Fibroblast of villous mesenchyme (primary cell): ENCODE results near the gene CDH4. TPM values are rescaled to one million over a fixed set of nuclear protein-coding genes. Genes with fewer than 3 reads are reported as not detected.

ENCODE experiments used
- DNase-seq: peaks from one replicate; pipeline ENCODE4 v3.0.0-alpha.2; 2010; ENCODE audit warnings: low read depth
- H3K4me3 ChIP-seq: 2 replicates; pipeline ENCODE4 v1.5.1; 2011; ENCODE audit warnings: low read depth, mild to moderate bottlenecking, low read length
- total RNA-seq: library from RNA; depleted of rRNA; stranded (reverse); fragments of >200 nt; gene quantifications from 2 replicates; pipeline ENCODE4 v1.2.3, GENCODE V29; 2012
- TF ChIP-seq, protein P1 (sequence below): IDR thresholded peaks from 2 replicates; pipeline ENCODE4 v1.5.1; 2012; ENCODE audit warnings: low read depth, mild to moderate bottlenecking, low read length; ENCODE audit not compliant: insufficient read depth

Gene CDH4
- total RNA-seq, 1 donor: 1.7 TPM

DNA sequence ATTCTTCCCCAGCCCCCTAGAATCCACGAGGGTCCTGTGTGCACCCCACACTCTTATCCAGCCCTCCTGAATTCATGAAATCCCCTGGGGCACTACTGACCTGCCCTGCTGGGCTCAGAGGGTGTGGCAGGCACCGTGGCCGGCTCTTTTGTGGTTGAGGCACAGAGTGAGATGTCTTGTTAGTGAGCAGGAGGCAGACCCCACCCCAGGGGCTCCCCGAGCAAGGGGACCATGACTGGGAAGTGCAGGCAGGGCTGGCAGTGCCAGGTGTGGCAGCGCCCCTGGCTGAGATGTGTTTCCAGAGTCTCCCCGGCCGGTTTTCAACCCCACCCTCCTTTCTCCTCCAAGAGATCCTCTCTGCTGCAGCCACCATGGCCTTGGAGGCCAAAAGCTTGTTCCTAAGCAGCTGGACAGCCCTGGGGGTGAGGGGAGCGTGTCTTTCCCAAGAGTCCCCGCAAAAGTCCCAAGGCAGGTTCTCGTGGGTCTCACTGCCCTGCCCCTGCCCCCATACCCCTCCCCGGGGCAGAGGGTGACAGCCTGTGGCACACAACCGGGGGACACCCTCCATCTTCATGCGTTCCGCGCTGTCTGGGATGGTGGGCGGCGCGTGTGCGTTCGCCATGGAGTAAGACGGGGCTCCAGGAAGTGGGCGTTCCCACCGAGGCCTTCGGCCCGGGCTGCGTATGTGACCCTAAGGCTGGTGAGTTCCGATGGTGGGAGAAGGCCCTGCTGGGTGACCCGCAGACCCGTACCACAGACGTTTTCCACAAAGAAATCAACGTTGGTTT is 604.8 kb downstream of the CDH4 start:
- DNase-seq: no peak
- H3K4me3 ChIP-seq: no peak overlapping the region
- TF ChIP-seq, protein P1, sequence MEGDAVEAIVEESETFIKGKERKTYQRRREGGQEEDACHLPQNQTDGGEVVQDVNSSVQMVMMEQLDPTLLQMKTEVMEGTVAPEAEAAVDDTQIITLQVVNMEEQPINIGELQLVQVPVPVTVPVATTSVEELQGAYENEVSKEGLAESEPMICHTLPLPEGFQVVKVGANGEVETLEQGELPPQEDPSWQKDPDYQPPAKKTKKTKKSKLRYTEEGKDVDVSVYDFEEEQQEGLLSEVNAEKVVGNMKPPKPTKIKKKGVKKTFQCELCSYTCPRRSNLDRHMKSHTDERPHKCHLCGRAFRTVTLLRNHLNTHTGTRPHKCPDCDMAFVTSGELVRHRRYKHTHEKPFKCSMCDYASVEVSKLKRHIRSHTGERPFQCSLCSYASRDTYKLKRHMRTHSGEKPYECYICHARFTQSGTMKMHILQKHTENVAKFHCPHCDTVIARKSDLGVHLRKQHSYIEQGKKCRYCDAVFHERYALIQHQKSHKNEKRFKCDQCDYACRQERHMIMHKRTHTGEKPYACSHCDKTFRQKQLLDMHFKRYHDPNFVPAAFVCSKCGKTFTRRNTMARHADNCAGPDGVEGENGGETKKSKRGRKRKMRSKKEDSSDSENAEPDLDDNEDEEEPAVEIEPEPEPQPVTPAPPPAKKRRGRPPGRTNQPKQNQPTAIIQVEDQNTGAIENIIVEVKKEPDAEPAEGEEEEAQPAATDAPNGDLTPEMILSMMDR: no peak

DNA sequence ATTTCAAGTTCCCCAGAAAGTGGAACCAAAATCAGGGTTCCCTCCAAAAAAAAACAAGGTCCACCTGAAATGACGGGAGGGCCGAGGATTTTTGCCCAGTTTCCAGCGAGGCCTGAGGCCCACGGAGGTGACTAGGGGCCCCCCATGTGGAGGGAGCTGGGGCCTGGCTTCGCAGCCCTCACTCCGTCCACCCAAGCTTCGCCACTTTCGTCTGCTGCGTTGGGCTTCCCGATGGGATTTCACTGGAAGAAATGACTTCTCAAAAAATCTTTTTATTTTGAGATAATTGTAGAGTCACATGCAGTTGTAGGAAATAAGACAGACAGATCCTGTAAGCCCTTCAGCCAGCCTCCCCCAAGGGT is 605.3 kb downstream of the CDH4 start:
- TF ChIP-seq, protein P1: no peak
- no peak overlapping the region for H3K4me3 ChIP-seq
- DNase-seq: no peak

DNA sequence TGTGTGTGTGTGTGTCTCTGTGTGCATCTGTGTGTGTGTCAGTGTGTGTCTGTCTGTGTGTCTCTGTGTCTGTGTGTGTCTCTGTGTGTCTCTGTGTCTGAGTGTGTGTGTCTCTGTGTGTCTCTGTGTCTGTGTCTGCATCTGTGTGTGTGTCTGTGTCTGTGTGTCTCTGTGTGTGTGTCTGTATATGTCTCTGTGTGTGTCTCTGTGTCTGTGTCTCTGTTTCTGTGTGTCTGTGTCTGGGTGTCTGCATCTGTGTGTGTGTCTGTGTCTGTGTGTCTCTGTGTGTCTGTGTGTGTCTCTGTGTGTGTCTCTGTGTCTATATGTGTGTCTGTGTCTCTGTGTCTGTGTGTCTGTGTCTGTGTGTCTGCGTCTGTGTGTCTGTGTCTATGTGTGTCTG is 605.8 kb downstream of the CDH4 start:
- H3K4me3 ChIP-seq: no peak overlapping the region
- TF ChIP-seq, protein P1: no peak
- no peak for DNase-seq

DNA sequence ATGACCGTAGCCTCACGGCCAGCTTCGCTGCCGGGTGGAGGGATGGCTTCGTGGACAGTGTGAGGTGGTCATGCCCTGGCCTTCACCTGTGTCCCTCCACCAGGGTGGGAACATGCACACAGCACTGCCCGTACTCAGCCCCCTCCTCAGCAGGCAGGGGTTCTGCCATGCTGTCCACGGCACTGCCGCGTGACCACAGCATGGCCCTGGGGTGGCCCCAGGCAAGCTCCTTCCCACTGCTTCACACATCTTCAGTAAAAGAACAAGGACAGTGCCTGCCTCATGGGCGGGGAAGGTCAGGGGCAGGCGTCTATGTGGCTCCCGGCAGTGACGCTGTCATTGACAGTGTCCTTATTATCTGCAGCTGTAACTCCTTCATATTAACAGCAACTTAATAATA is 607.7 kb downstream of the CDH4 start:
- no peak overlapping the region for H3K4me3 ChIP-seq
- no peak for DNase-seq
- TF ChIP-seq, protein P1: no peak

DNA sequence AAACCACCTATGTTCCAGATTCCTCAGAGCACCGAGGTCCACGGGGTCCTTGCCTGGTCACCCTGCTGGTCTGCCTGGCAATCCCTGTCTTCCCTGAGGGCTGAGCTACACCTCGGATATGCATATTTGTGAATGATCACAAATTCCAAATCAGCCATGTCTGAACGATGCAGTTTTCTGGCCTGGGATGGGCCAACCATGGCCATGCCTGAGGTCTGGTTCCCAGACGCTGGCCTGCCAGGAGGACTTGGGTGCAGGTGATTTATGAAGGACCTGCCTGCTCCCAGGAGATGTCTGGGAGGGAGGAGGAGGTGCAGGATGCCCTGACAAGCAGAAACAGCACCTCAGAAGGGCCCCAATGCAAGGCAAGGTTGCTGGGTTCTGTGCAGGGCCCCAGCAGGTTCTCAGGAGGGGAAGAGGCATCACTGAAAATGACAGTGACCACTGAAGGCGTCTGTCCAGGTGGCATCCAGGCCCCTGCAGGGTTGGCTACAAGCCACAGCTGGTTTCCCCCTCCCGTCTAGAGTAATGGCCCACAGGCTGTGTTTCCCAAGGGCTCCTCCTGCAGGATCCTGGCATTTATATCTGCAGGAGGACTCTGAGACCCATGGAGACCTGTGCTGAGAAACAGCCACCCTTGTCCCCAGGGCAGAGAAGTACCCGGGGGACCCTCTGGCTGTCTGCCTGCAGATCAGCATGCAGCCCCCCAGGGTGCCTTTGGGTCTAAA is 608.4 kb downstream of the CDH4 start:
- no peak for DNase-seq
- TF ChIP-seq, protein P1: no peak
- no peak overlapping the region for H3K4me3 ChIP-seq

DNA sequence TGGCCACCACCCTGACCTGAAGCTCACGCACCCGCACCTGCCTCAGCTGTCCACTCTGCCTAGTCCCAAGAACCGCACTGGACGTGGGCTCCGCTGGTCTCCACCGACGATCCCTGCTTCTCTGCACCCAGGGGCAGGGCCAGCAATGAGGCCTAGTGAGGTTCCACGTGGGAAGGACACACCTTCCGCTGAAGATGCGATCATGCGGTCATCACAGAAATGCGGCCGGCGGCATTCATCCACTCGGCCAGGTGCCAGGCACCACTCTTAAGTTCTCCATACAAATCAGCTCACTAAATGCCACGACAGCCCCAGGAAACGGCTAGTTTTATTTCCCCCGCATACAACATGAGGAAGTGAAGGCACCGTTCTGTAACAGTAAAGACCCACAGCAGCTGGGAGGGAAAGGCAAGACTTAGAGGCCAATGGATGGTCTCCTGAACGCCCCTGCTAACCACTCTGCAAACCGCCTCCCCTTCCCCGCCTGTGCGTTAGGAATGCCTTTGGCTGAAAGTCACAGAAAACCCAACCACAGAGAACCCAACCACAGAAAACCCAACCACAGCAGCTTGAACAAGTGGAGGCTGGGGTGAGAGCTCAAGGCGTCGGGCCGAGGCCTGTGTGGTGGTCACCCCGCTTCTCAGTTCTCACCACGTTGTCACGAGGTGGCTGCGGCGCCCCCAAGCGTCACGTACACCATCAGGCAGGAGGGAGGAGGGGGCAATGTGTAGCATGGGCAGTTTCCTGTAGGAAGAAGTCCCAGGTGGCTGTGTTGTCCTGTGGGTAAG is 609.2 kb downstream of the CDH4 start:
- no peak for DNase-seq
- no peak overlapping the region for H3K4me3 ChIP-seq
- TF ChIP-seq, protein P1: no peak
